GM21737 (cell line): ENCODE results near the gene MYOD1.

Source experiments
- ATAC-seq: cut with Tn5 transposase; IDR thresholded peaks from one replicate; pipeline ENCODE4 v1.9.1; 2021; ENCODE audit warnings: mild to moderate bottlenecking, moderate library complexity; ENCODE audit not compliant: unreplicated experiment

MYOD1 gene

DNA sequence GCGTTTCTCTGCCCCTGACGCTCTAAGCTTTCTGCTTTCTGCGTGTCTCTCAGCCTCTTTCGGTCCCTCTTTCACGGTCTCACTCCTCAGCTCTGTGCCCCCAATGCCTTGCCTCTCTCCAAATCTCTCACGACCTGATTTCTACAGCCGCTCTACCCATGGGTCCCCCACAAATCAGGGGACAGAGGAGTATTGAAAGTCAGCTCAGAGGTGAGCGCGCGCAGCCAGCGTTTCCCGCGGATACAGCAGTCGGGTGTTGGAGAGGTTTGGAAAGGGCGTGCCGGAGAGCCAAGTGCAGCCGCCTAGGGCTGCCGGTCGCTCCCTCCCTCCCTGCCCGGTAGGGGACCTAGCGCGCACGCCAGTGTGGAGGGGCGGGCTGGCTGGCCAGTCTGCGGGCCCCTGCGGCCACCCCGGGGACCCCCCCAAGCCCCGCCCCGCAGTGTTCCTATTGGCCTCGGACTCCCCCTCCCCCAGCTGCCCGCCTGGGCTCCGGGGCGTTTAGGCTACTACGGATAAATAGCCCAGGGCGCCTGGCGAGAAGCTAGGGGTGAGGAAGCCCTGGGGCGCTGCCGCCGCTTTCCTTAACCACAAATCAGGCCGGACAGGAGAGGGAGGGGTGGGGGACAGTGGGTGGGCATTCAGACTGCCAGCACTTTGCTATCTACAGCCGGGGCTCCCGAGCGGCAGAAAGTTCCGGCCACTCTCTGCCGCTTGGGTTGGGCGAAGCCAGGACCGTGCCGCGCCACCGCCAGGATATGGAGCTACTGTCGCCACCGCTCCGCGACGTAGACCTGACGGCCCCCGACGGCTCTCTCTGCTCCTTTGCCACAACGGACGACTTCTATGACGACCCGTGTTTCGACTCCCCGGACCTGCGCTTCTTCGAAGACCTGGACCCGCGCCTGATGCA, at the start of gene MYOD1:
Gene MYOD1, plus strand, starts transcription at position 544 of the 910 bp plus-strand sequence. Its CDS starts 212 bp downstream, at position 756.
- ATAC-seq, result no peak

DNA sequence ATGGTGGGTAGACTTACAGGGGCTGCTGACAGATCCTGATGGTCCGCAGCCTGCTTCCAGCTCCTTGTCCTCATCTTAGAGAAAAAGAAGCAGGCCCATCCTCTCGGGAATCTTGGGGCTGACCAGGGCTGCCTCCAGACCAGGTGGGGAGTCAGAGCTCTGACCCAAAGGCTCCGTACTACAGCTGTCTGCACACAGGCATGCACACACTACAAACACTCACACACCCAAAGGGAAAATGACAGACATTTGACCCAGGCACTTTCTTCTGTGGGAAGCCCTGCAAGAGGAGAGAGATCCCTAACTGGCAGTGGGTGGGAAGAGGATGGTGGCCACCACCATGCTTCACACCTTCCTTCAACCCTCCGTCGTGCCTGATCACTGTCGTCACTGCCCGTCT, 46.9 kb upstream of the MYOD1 start:
- no peak for ATAC-seq

DNA sequence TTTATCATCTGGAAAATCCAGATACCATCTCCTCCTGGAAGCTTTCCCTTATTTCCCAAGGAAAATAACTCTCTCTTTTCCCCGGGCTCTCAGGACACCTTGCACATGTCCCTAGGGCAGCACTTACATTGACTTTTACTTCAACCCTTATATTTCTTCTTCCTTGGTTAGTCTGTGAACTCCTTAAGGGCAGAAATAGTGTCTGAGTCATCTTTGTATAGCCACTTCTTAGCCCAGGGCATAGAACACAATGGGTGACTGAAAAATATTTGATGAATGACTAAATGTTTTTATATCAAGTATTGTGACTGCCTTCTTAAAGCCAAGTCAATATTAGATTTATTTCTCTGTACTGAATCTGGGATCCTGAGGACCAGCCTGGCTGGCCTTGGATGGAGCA, 45.4 kb upstream of the MYOD1 start:
- ATAC-seq, result no peak

DNA sequence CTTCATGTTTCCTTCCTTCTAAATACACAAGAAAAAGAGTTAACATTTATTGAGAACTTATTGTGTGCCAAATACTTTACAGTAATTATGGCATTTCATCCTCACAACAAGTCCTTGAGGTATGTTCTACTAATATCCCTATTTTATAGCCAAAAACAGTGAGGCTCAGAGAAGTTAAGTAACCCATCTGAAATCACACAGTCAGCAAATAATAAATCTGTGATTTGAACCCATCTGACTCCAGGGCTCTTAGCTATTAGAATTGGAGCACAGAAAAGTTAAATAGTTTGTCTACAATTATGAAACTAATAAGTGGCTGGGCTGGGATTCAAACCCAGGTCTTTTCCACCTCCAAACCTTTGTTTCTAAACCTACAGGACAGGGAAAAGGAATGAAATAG, 36.5 kb upstream of the MYOD1 start:
- no peak for ATAC-seq

DNA sequence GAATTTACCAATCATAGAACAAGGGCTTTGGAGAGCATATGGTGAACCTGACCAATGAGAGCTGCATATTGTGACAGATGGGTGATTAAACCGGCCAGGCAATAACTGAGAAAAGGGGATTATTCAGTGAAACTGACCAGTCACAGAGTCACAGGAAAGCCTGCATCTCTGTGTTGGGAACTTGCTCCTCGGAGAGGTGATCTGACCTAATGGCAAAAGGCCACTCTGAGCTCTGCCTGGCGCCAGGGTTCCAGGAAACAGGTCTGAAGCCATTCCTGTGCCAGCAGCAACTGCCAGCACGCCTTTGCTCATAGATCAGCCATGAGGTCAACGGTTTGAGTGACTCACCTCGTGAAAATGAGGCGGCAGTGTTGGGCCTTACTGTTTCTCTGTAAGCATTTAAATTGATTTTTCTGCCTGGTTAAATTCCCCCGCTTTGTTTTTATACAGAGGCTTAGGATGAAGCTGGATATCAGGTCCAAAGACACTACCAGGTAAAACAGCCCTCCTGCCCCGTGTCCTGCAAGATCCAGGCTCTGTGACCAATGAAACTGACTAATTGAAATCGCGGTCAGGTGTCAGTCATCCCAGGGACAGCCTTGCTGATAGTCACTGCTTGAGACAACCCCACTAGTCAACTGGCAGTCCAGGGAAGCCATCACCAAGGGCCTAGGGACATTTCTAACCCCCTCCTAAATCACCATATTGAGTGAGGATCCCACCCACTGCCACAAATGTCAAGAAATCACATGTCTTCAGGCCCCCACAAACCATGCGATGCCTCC, 35.8 kb upstream of the MYOD1 start:
- no peak for ATAC-seq

DNA sequence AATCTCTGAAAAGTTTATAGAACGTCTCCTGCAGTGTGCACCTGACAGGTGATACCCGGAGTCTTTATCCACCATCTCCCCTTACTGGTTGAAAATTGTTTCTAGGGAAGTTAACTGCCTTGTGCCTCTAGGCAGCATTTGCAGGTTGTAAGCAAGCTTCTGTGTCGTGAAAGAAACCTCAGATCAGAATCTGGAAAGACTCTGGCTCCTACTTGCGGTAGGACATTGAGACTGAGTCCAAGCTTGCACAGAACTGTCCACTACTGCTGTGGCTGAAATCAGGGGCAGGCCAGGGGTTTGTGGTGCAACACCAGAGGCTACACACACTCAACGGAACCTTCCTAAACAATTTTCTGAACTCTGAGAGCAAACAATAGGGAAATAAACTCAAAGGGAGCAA, 34.8 kb upstream of the MYOD1 start:
- no peak for ATAC-seq

DNA sequence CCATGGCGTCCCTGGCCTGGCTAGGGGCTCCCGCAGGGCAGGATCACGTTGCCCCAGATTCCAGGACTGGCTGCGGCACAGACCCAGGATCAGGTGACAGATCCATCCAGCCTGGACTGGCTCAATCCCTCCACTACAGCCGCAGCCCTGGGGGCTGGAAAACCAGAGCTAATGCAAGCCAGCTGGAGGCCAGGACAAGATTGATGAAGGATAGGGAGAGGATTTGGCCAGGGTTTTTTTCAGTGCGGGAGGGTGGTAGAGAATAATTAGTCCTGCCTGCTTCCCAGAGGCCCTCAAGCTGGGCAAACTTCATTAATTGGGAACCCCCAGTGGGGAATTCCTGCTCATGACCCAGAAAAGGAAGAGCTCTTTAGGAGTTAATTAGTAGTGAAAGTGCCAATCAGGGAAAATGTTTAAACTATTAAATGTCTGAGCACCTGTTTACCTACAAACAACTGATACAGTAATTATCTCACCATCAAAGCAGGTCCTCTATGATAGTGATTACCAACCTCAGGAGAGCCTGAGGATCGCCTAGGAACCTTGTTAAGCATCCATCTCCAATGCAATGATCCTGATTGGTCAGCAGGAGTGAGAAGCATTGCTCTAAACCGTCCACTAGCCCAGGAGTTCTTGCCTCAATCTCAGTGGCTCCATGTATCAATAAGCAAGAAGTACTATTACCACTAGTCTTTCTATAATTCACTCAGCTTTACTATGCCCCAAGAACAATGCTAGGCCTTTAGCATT, 33.0 kb upstream of the MYOD1 start:
- ATAC-seq, result no peak

DNA sequence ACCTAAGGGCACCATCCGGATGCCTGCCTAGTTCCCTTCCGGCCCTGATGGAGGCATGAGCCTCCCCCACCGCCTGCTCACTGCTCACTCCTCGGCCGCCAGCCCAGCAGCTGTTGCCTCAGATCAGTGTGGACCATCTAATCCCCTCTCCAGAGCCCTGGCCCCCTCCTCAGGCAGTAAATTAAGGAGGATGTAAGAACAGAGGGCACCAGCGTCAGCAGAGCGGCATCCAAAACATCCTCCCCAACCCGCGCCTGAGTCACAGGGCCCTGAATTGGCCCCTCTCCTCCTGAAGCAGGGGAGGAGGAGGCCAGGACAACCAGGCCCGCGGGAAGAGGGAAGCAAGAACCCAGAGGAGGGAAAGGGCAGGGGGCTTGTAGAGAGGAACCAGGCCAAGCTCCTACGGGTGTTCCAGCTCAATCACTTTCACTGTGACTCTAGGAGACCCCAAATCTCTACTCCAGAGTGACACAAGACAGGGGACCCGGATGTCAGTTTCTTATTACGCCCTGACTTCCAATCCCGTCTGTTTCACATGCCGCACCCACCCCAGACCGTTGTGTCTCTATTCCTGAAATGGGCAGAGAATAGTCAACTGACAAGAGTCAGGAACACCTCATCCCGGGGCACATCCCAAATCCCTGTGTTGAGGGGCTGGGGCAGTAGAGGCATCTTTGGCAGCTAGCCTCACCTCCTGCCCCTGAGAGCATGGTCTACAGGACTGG, 31.3 kb upstream of the MYOD1 start:
- no peak for ATAC-seq

DNA sequence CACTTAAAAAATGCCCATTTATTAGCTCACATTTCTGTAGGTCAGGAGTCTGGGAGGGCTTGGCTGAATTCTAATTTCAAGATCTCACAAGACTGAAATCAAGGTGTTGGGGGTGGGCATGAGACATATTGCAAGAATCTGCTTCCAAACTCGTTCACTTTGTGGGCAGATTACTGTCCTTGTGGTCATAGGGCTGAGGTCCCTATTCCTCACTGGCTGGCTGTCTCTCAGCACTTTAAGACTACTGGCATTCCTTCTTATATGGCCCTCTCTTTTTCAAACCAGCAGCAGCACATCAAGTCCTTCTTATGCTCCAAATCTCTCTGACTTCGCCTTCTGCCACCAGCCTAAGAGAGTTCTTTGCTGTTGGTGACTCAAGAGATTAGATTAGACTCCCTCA, 27.8 kb upstream of the MYOD1 start:
- ATAC-seq, result no peak

DNA sequence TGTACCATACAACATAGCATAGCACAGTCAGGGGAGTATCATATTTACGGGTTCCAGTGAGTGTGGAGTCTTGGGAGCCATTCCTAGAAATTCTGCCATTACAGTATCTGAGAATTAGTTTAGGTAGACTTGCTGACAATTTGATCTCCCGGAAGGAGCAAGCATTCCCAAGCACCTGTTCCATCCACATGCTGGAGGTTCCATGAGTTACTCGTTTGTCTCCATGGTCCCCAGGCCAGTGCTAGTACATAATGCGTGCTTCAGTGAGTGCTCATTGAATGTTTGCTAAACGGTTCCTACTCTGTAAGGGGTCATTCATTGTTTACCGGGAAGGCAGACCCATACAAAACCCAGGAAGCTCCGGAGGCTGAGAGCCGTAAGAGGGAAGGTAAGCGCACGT, 27.4 kb upstream of the MYOD1 start:
- ATAC-seq, result no peak

DNA sequence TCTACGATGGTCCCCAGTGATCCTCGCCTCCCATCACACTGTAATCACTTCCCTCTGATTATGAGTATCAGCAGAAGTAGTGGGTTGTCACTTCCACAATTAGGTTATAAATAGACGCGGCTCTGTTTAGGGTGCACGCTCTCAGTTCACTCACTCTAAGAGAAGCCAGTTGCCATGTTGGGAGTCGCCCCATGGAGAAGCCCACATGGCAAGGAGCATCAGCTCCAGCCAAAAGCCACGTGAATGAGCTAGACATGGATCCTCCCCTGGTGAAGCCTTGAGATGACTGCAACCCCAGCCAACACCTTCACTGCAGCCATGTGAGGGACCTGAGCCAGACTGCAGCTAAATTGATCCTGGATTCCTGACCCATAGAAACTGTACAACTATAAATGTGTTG, 26.4 kb upstream of the MYOD1 start:
- ATAC-seq, result no peak

DNA sequence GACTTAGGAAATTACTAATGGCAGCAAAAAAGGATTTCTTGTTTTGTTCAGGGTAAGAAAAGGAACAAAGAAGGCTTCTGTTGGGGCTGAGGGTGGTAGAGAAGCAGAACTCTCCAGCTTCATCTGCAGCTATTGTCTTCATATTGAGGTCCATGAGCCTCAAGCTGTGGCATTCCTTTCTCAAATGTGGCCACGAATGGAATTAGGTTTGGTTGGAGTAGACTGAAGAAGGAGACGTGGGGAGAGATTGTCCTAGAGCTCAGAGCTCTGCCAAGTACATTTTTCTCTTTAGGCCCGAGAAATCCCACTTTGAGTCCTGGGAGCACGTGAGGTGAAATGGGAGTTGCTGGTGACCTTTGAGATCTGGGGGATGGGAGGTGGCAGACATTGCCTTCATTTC, 25.8 kb upstream of the MYOD1 start:
- ATAC-seq, result no peak

DNA sequence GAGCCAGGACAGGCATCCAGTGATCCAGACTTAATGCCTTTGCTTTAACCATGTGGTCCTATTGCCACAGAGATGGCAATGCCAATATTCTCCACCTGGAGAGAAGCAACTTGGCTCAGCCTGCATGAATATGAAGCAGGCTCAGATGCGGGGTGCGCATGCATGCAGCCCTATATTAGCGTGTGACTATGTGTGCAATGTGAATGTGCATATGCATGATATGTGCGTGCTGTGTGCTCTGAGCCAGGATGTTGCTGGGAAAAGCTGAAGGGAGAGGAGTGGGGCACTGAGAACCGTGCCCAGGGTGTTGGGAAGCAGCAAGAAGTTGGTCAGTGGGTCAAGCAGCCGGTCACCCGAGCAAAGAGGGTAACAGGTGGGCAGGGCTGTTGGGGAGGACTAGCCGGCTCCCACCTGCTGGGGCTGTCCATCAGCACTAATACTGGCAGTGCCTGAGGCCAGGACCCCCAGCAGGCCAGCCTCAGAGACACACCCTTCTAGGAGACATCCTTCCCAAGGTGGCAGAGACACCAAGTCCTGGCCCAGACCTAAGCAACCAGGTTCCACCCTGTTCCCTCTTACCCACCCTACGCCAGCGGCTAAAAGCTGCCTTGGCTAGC, 24.8 kb upstream of the MYOD1 start:
- no peak for ATAC-seq

DNA sequence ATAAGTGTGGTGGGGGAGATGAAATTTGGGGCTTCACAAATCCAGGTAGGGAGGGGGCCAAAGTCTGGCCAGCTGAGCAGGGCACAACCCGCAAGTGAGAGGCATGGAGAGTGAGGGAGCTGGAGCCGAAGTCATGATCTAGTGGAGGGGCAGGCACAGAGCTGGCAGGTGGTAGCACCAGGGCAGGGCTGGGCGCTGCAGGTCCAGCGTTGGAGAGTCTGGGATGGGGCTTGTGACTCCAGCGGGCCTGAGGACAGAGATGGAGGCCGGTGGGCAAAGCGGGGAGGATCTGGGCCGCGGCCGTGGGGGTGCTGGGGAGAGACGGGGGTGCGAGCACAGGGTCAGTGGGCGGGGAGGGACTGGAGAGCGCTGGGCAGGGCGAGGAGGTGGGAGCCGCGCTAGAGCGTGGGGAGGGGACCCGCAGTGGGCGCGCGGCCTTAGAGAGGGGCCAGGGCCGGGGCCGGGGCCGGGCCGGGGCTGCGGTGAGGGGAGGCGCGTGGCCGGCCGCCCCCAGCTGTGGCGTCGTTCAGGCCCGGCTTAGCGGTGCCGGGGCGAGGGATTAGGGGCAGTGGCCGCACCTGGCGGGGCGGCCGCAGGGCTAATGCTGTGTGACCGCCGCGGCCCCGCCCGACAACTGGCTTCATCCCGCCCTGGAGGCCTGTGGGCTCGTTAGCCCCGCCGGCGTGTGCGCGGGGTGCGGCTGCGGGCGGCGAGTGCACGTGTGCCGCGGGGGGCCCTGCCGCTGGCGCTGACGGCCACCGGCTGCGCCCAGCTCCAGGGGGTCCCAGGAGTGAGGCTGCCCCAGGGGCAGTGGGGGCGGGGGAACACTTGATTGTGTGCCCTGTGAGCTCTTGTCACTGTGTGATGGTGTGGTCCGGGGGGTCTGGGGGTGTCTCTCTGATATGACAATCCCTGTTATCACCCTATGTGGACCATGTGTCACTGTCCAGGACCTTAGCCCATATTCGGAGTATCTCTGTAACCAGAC, 23.6 kb upstream of the MYOD1 start:
- ATAC-seq, result no peak

DNA sequence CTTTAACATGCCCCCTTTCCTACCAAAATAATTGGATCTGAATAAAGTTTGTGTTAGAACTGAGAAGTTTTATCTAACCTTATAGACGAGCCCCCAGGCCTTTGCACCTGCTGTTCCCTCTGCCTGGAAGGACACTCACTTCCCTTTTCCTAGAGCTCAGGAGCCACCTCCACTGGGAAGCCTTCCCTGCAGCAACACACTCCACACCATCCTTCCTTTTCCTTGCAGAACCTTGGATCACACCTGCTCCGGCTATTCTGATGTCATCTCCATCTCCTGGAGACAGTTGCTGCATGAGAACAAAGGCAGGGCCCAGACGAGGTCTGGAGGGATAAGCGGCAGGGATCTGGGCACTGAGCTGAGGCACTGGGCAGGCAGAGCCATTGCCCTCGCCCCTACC, 22.6 kb upstream of the MYOD1 start:
- no peak for ATAC-seq

DNA sequence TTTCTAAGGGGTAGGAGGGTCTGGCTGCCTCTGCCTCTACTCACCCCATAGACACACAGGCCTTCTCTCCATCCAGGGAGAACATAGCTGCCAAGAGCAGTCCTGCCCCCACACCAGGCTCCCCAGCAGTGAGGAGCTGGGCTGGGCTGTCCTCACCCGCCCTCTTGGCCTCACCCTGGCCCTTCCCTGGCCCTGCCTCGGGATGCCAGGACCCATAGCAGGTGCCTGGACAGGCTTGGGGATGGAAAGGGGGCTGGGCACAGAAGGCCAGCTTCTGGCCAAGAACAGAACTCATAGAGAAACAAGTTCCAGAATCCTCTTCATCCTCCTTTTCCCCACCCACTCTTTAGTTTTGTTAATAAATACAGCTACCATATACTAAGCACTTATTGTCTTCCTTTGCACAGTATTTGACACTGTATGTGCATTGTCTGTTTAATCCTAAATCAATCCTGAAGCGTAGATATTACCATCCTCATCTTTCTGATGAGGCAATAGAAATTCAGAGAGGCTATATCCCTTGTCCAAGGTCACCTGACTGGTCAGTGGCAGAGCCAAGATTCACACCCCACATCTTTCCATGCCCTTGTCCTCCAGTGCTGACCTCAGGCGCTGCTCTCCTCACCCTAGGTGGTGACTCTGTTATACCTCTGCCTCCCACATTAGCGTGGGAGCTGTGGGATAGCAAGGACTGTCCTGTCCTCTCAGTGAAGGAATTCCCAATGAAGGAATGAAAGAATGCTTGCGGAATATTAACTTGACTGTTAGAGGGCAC, 22.0 kb upstream of the MYOD1 start:
- no peak for ATAC-seq

DNA sequence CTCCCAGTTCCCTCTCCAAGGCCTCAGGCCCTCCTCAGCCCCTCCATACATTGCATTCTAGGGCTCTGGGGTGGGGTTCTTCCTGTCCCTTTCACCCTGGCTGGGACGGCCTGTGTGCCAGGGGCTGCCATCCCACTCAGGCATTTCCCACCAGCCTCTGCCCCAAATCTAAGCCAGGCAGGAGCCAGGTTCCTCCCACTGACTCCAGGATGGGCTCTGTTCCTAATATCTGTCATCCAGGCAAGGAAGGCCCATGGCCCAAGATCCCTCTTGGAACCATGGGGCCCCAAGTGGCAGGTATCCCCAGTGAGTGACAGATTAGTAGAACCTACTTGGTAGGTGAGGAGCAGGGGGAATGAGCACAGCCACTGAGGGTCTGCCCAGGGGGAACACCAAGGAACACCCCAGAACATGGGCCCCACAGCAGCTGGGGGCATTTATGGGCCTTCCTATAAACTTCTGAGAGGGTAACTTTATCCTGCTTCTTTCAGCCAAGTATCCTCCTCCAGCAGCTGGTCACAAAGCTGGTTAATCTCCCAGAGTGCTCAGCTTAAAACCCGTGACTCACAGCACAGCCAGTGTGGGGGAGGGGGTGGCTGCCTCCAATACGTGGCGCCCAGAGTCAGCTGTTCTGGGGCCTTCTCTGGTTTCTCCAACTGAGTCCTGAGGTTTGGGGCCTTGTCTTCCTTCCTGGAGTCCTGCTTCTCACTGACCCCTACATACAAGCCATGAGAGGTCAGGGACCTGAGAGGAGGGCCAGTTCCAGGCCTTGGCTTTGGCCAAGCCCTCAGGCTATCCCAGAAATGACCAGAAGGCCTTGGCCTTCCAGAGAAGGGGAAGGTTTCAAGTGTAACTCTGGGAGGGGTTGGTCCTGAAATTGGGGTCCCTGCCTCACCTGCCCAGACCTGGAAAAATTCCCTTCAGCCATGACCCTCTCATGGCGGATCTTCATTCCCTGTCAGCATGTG, 19.9 kb upstream of the MYOD1 start:
- ATAC-seq, result no peak
